Retinal pigment epithelial cell (primary cell): ENCODE results near the gene FBN1.
A peak's percentile ranks its signal among the peaks of the same experiment; 100 is the strongest.

Experiments
- DNase-seq: peaks from one replicate; pipeline ENCODE4 v3.0.0-alpha.2; 2010; ENCODE audit warnings: low read depth
- H3K4me3 ChIP-seq: 2 replicates; pipeline ENCODE4 v1.5.1; 2011; ENCODE audit warnings: mild to moderate bottlenecking, low read length, control low read depth, moderate library complexity
- TF ChIP-seq, protein P1 (sequence below): conservative IDR thresholded peaks from 2 replicates; pipeline ENCODE4 v1.5.1; 2011; ENCODE audit warnings: low read depth, low read length, control low read depth, inconsistent platforms

Gene FBN1

DNA sequence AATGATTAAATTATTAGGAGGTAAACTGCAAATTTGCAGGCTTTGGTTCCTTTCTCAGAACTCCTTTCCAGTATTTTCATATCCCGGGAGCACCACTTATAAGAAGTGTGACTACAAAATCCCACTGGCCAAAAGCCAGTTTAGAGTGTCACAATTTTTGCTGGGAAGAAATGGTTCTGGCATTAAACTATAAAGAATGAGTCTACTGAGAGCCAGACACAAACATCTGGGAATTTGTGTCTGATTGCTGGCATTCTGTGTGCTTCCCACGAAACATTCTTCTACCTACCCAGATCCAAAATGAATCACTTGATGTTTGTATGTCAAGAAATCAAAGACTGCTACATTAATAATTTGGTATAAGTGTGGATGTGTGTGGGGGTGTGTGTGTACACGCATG, 231.5 kb downstream of the FBN1 start:
- TF ChIP-seq, protein P1, sequence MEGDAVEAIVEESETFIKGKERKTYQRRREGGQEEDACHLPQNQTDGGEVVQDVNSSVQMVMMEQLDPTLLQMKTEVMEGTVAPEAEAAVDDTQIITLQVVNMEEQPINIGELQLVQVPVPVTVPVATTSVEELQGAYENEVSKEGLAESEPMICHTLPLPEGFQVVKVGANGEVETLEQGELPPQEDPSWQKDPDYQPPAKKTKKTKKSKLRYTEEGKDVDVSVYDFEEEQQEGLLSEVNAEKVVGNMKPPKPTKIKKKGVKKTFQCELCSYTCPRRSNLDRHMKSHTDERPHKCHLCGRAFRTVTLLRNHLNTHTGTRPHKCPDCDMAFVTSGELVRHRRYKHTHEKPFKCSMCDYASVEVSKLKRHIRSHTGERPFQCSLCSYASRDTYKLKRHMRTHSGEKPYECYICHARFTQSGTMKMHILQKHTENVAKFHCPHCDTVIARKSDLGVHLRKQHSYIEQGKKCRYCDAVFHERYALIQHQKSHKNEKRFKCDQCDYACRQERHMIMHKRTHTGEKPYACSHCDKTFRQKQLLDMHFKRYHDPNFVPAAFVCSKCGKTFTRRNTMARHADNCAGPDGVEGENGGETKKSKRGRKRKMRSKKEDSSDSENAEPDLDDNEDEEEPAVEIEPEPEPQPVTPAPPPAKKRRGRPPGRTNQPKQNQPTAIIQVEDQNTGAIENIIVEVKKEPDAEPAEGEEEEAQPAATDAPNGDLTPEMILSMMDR: no peak
- no peak for DNase-seq
- H3K4me3 ChIP-seq: no peak overlapping the region

DNA sequence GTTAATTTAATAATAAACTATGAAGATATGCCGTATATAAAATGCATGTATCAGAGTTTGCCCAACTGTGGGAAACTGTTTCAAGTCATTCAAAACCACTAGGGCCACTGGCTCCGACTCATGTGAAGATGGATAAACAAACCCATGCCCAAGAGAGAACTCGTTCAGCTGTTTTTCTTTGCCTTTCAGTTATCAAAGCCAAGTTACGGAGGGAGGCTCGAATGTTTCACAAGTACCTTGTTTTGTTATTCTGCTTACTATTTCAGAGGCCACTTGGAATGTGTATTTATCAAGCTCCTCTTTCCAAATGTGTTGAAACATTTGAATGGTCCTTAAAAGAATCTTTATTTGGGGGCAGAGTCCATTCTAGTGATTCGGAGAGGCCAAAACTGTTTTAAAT, 232.2 kb downstream of the FBN1 start:
- no peak overlapping the region for H3K4me3 ChIP-seq
- no peak for DNase-seq
- TF ChIP-seq, protein P1: no peak

DNA sequence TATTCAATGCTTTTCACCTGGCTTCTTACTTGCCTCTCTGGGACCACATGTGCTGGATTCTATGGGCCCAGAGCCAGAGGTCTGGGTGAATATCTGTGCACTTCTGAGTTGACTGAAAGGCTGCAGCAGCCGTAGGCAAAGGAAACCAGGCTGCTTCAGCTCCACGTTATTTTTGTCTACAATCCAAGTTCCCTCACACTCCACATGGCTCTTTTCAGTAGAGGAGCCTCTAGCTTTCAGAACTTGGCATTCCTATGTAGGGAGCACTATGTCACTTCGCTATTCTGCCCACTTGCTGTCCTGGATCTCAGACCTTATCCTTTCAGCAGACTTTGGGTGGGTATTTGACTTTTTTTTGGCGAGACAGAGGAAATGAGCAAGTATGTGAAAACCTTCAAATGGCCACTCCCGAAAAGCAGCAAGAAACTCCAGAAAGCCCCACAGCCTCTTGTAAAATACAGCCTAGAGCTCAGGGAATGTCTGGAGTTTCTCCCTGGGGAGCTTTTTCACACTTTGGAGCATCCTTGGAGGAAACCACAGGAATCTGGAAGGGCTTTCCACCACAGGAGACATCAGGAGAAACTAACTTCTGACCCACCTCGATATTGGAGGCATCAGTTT, 233.4 kb downstream of the FBN1 start:
- TF ChIP-seq, protein P1: no peak
- DNase-seq: no peak

DNA sequence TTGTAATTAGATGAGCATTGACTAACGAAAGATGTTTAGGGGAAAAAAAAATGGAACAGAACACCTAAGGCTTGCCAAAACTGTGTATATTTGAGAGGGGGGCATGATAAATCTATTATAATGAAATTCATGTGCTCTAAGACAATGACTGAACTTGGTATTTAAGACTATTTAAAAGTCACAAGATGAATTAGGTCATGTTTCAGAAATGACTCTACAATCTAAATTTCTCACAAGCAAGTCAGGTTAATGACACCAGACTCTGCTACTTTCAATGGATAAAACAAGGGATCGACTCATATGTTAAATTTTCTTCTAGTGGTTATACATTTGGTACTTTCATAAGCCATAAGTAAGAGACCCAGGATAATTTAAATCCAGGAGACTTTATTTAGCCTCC, 235.9 kb downstream of the FBN1 start:
- H3K4me3 ChIP-seq: no peak overlapping the region
- no peak for DNase-seq
- TF ChIP-seq, protein P1: no peak

More for the DNA sequence above, 233.4 kb downstream of the FBN1 start:
- H3K4me3 ChIP-seq: no peak overlapping the region

DNA sequence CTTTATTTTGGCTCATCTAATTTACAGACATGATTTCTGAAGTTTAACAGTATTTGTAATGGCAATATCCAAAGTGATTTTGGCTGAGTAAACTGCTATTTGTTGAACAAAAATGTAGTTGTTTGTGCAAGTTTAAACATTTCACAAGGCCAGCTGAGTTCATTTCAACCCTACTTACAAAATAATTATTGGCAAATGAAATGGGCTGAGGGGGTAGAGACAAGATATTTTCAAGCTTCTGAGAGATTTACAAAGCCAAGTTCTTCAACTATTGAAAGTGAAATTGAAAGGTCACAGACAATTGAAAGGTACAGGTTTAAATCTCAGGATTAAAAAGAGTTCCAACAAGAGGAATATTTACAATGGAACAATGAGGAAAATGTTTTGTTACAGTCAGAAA, 237.2 kb downstream of the FBN1 start:
- no peak for DNase-seq
- no peak overlapping the region for H3K4me3 ChIP-seq
- TF ChIP-seq, protein P1: no peak

DNA sequence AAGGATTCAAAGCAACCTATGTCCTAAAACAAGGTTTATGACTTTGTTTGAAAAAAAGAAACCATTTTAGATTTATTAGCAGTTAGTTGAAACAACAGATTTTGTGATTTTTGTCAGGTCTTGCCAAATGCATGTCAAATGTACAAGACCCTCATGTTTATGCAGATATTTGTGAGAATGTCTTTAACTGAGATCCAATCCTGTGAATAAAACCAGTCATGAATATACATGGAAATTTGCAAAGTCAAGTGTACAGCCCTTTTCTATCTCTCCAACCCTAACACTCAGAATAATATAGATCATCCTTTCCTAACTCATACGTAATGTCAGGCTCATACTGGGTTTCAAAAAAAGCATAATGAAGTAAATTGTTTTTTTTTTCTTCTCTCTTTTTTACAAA, 237.9 kb downstream of the FBN1 start:
- no peak overlapping the region for H3K4me3 ChIP-seq
- TF ChIP-seq, protein P1: no peak
- no peak for DNase-seq

DNA sequence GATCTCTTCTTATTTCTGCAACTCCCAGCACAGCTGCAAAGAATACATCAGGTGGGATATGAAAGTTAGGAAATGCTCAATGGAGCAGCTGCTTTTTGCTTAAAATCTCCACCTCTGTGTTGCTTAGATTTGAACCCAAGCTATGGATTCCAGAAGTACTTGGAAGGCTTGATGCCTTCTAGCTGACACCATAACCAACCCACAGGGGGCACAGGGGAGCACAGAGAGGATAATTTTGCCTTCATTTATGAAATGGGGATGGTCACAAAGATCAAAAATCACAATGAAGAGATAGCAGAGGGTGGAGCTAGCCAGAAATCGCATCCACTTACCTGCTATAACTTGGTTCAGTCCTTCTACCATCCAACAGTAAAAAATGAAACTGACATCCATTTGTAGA, 238.6 kb downstream of the FBN1 start:
- H3K4me3 ChIP-seq: no peak overlapping the region
- TF ChIP-seq, protein P1: peak; percentile 55
- DNase-seq: no peak
